DOHH2 (cell line): ENCODE results near the gene RIOX2.

Experiments used
- H3F3A ChIP-seq: fragments of 200-600 bp; sonication (generic), shearing (Covaris generic); 2 replicates; pipeline ENCODE4 v1.6.0; 2016; ENCODE audit warnings: antibody characterized with exemption, mild to moderate bottlenecking; ENCODE audit not compliant: control insufficient read depth, insufficient read depth
- H3K27ac ChIP-seq: fragments of 200-600 bp; sonication (generic); 2 replicates; pipeline ENCODE4 v1.5.1; 2014; ENCODE audit warnings: low read depth, mild to moderate bottlenecking, low read length, moderate library complexity
- H3K27me3 ChIP-seq: fragments of 200-600 bp; sonication (generic); 2 replicates; pipeline ENCODE4 v1.6.1; 2014; ENCODE audit warnings: mild to moderate bottlenecking, low read length, mixed read lengths; ENCODE audit not compliant: control insufficient read depth
- H3K36me3 ChIP-seq: fragments of 200-600 bp; sonication (generic); 2 replicates; pipeline ENCODE4 v1.6.1; 2014; ENCODE audit warnings: mild to moderate bottlenecking, low read length, moderate library complexity, mixed read lengths; ENCODE audit not compliant: control insufficient read depth
- H3K4me1 ChIP-seq: fragments of 200-600 bp; sonication (generic); 2 replicates; pipeline ENCODE4 v1.6.1; 2014; ENCODE audit warnings: mild to moderate bottlenecking, low read length, mixed read lengths; ENCODE audit not compliant: control insufficient read depth
- H3K4me2 ChIP-seq: fragments of 200-600 bp; sonication (generic); 2 replicates; pipeline ENCODE4 v1.6.0; 2014; ENCODE audit warnings: mild to moderate bottlenecking, low read length, moderate library complexity
- H3K4me3 ChIP-seq: fragments of 200-600 bp; sonication (generic); 2 replicates; pipeline ENCODE4 v1.5.1; 2014; ENCODE audit warnings: mild to moderate bottlenecking, low read length, mixed read lengths
- H3K79me2 ChIP-seq: fragments of 200-600 bp; sonication (generic); 2 replicates; pipeline ENCODE4 v1.6.1; 2014; ENCODE audit warnings: mild to moderate bottlenecking, low read length, mixed read lengths; ENCODE audit not compliant: control insufficient read depth
- H3K9me2 ChIP-seq: fragments of 200-600 bp; sonication (generic); replicated peaks from 2 replicates; pipeline ENCODE4 v1.6.1; 2014; ENCODE audit warnings: mild to moderate bottlenecking, low read length, mixed read lengths; ENCODE audit not compliant: control insufficient read depth
- H3K9me3 ChIP-seq: fragments of 200-600 bp; sonication (generic); 2 replicates; pipeline ENCODE4 v1.6.1; 2014; ENCODE audit warnings: antibody characterized with exemption, low read length, mixed read lengths; ENCODE audit not compliant: control insufficient read depth, insufficient read depth
- H4K20me1 ChIP-seq: fragments of 200-600 bp; sonication (generic); 2 replicates; pipeline ENCODE4 v1.6.0; 2014; ENCODE audit warnings: low read depth, mild to moderate bottlenecking, antibody characterized with exemption, low read length, moderate library complexity; ENCODE audit not compliant: control insufficient read depth, insufficient read depth
- CTCF ChIP-seq: fragments of 200-600 bp; sonication (generic); IDR thresholded peaks from one replicate; pipeline ENCODE4 v1.5.1; 2014; ENCODE audit warnings: antibody characterized with exemption, mild to moderate bottlenecking, low read depth, low read length; ENCODE audit not compliant: poor library complexity, severe bottlenecking
- EZH2phosphoT487 ChIP-seq: fragments of 200-600 bp; sonication (generic); IDR thresholded peaks from 2 replicates; pipeline ENCODE4 v1.6.1; 2017; ENCODE audit warnings: borderline replicate concordance, mild to moderate bottlenecking, antibody characterized with exemption, low read length, moderate library complexity, mixed read lengths

RIOX2 gene

GRCh38 chr3:97949110-97949485 is 23.1 kb downstream of the RIOX2 start:
- TF ChIP-seq EZH2phosphoT487 (no peak), CTCF (no peak)
- H3K27me3 ChIP-seq, result no peaks in the 10 kb centered on the region
- H3K4me1 ChIP-seq, result no peaks in the 10 kb centered on the region
- H3F3A ChIP-seq, result no peaks in the 10 kb centered on the region
- no peaks in the 10 kb centered on the region for H3K79me2 ChIP-seq
- no peak overlapping the region for H3K27ac ChIP-seq
- H3K9me3 ChIP-seq, result no peaks in the 10 kb centered on the region
- no peaks in the 10 kb centered on the region for H4K20me1 ChIP-seq
- H3K4me2 ChIP-seq, result no peak overlapping the region
- no peak overlapping the region for H3K4me3 ChIP-seq
- no peaks in the 10 kb centered on the region for H3K9me2 ChIP-seq
- H3K36me3 ChIP-seq, result peaks cover 90% of the 10 kb centered on the region

- Histone ChIP-seq H3K9me2 (no peaks in the 10 kb centered on the region), H3K4me3 (no peak overlapping the region), H3K27me3 (no peaks in the 10 kb centered on the region), H3F3A (no peaks in the 10 kb centered on the region), H3K36me3 (peaks cover 92% of the 10 kb centered on the region), H3K9me3 (no peaks in the 10 kb centered on the region), H3K79me2 (no peaks in the 10 kb centered on the region), H3K4me1 (no peaks in the 10 kb centered on the region), H3K4me2 (no peak overlapping the region), H4K20me1 (no peaks in the 10 kb centered on the region), H3K27ac (no peak overlapping the region)
- no peak for TF ChIP-seq EZH2phosphoT487
- TF ChIP-seq CTCF, result no peak
These were observed 23.7 kb downstream of the RIOX2 start for GRCh38 chr3:97948351-97949109.

GRCh38 chr3:97942801-97943546 is 29.3 kb downstream of the RIOX2 start:
- Histone ChIP-seq H3K4me2 (no peak overlapping the region), H3K9me2 (no peaks in the 10 kb centered on the region), H3K4me1 (no peaks in the 10 kb centered on the region), H3F3A (no peaks in the 10 kb centered on the region), H3K36me3 (peaks cover 47% of the 10 kb centered on the region), H3K27me3 (no peaks in the 10 kb centered on the region), H4K20me1 (no peaks in the 10 kb centered on the region), H3K9me3 (no peaks in the 10 kb centered on the region), H3K79me2 (no peaks in the 10 kb centered on the region), H3K4me3 (no peak overlapping the region), H3K27ac (no peak overlapping the region)
- no peak for TF ChIP-seq CTCF
- TF ChIP-seq EZH2phosphoT487, result no peak
